HL-60 (cell line): ENCODE data around the gene FGF14.

Experiments
- CTCF ChIP-seq: IDR thresholded peaks from one replicate; pipeline ENCODE4 v1.5.1; 2011; ENCODE audit warnings: low read length, control low read depth, inconsistent platforms; ENCODE audit not compliant: insufficient read depth
- REST ChIP-seq: IDR thresholded peaks from 2 replicates; pipeline ENCODE4 v1.6.1; 2012; ENCODE audit warnings: low read depth; ENCODE audit not compliant: insufficient replicate concordance

GRCh38 chr13:101717353-101717752, 684.5 kb downstream of the FGF14 start:
- TF ChIP-seq CTCF (no peak), REST (no peak)
